HG03354 (cell line): ENCODE results near the gene CRIM1.

Source experiments
- ATAC-seq: cut with Tn5 transposase; IDR thresholded peaks from one replicate; pipeline ENCODE4 v1.9.1; 2021; ENCODE audit warnings: mild to moderate bottlenecking; ENCODE audit not compliant: unreplicated experiment, poor library complexity, severe bottlenecking

The CRIM1 gene

GRCh38 chr2:36371070-36371874 is 15.7 kb downstream of the CRIM1 start:
- no peak for ATAC-seq

- no peak for ATAC-seq
Observed at GRCh38 chr2:36371928-36372391, 16.4 kb downstream of the CRIM1 start.

GRCh38 chr2:36373149-36373926 is 17.8 kb downstream of the CRIM1 start:
- no peak for ATAC-seq

GRCh38 chr2:36374585-36374984 is 19.0 kb downstream of the CRIM1 start:
- no peak for ATAC-seq

- ATAC-seq = no peak
Observed at GRCh38 chr2:36376319-36376765, 20.8 kb downstream of the CRIM1 start.

GRCh38 chr2:36376992-36377738 is 21.6 kb downstream of the CRIM1 start:
- no peak for ATAC-seq

GRCh38 chr2:36379710-36380448 is 24.3 kb downstream of the CRIM1 start:
- ATAC-seq = no peak

GRCh38 chr2:36380624-36381481 is 25.3 kb downstream of the CRIM1 start:
- ATAC-seq = no peak

- no peak for ATAC-seq
Observed at GRCh38 chr2:36381993-36382392, 26.4 kb downstream of the CRIM1 start.

GRCh38 chr2:36382472-36382871 is 26.9 kb downstream of the CRIM1 start:
- ATAC-seq = no peak

- no peak for ATAC-seq
Observed at GRCh38 chr2:36383726-36384125, 28.1 kb downstream of the CRIM1 start.

GRCh38 chr2:36384454-36384853 is 28.9 kb downstream of the CRIM1 start:
- no peak for ATAC-seq

- no peak for ATAC-seq
Observed at GRCh38 chr2:36385603-36386002, 30.0 kb downstream of the CRIM1 start.

GRCh38 chr2:36387258-36387916 is 31.8 kb downstream of the CRIM1 start:
- ATAC-seq = peak; percentile 64

- ATAC-seq = no peak
Observed at GRCh38 chr2:36388472-36388871, 32.9 kb downstream of the CRIM1 start.

GRCh38 chr2:36389091-36389564 is 33.5 kb downstream of the CRIM1 start:
- no peak for ATAC-seq

GRCh38 chr2:36389577-36389976 is 34.0 kb downstream of the CRIM1 start:
- ATAC-seq = no peak
